Adrenal gland (tissue), 12 donors: Measurements from ENCODE around the gene SFXN5. TPM values are rescaled to one million over a fixed set of nuclear protein-coding genes. Genes with fewer than 3 reads are reported as not detected.
"Not testable (repeated sequence)": the region's sequence is repeated elsewhere in the genome, so short reads cannot be mapped to it uniquely, and the experiment has no call there.

Experiments
- DNase-seq, 7 donors: peaks; one replicate each; pipeline ENCODE4 v3.0.0-alpha.2; 2019 to 2020
- H3K27ac ChIP-seq, 5 donors: fragments of 200-600 bp; sonication (generic) in 4 of 5; 1 replicate in 3 of 5; 2 replicates in 2 of 5; pipeline versions ENCODE4 v1.5.1 to v1.8.0; 2016 to 2020; ENCODE audit warnings: mild to moderate bottlenecking in 1 of 5
- H3K27me3 ChIP-seq: fragments of 200-600 bp; 2 replicates; pipeline ENCODE4 v1.8.0; 2021
- H3K36me3 ChIP-seq, 2 donors: fragments of 200-600 bp; replicated peaks in 1 of 2; 1 replicate in 1 of 2; 2 replicates in 1 of 2; pipeline versions ENCODE4 v1.5.1 to v1.8.0; 2018 to 2022
- H3K4me1 ChIP-seq, 2 donors: fragments of 200-600 bp; replicated peaks in 1 of 2; 1 replicate in 1 of 2; 2 replicates in 1 of 2; pipeline versions ENCODE4 v1.5.1 to v1.8.0; 2018 to 2021
- H3K4me3 ChIP-seq, 4 donors: fragments of 200-600 bp; sonication (generic) in 3 of 4; one replicate each; pipeline ENCODE4 v1.5.1; 2016 to 2018
- H3K9me3 ChIP-seq, 3 donors: fragments of 200-600 bp; sonication (generic) in 1 of 3; replicated peaks in 1 of 3; 1 replicate in 2 of 3; 2 replicates in 1 of 3; pipeline versions ENCODE4 v1.5.1 to v1.8.0; 2016 to 2021
- POLR2A ChIP-seq, 2 donors: fragments of 450-650 bp; IDR thresholded peaks; one replicate each; pipeline ENCODE4 v1.6.1; 2017; ENCODE audit warnings: antibody characterized with exemption in 2 of 2, mild to moderate bottlenecking in 2 of 2, moderate library complexity in 1 of 2
- WGBS, 4 donors: extraction: QIAGEN DNeasy Blood & Tissue Kit in 2 of 4; methylation state at CpG; one replicate each; pipeline versions ENCODE4 v1.1.5 to v1.1.7; 2013 to 2017; 5-methylcytosine and 5-hydroxymethylcytosine counted together
- intact Hi-C, 2 donors: fragments of 100-400 bp; cut with DNase I; formaldehyde crosslinking; loops; one replicate each; pipeline versions ENCODE4 v1.14.1 to v1.15.0; 2022 to 2023
- polyA plus RNA-seq, 3 donors: library from polyadenylated mRNA; stranded (reverse); fragments of 200-250 nt in 2 of 3; fragments of 350-450 nt in 1 of 3; fragmentation: Illumina TruSeq in 1 of 3; extraction: RNeasy Lipid Tissue Mini Kit (QIAGEN cat#74804) in 1 of 3; gene quantifications; one replicate each; pipeline ENCODE4 v1.2.3, GENCODE V29; 2013 to 2014
- total RNA-seq, 9 donors: library from RNA; depleted of rRNA in 4 of 9; stranded (reverse); fragments of >200 nt in 4 of 9; fragments of 120-200 nt in 1 of 9; fragmentation: NEBNext Ultra II Directional in 1 of 9; extraction: Animal tissue kit (Norgen Biotek cat#: 25700) in 1 of 9; gene quantifications; one replicate each; pipeline versions ENCODE4 v1.1.0 to v1.2.4, GENCODE V29; 2013 to 2023
- TF ChIP-seq, protein P1 (sequence below), 6 experiments: fragments of 450-650 bp in 4 of 6; fragments of 200-600 bp in 2 of 6; sonication (generic) in 1 of 6; IDR thresholded peaks; 1 replicate in 5 of 6; 2 replicates in 1 of 6; pipeline versions ENCODE4 v1.5.1 to v1.8.0; 2016 to 2021; ENCODE audit warnings: antibody characterized with exemption in 6 of 6, mild to moderate bottlenecking in 2 of 6, moderate library complexity in 1 of 6
- donor health status: healthy with polysubstance abuse.
- donor health status: Bipolar disorder and iron deficiency.
- donor health status: DM: yes; HTN: yes; CAD: no.
- donor health status: DM: no; HTN: no; CAD: no.
- donor health status: DM: no; HTN: no; CAD: no.
- donor health status: DM: yes; HTN: yes; CAD: no.

Gene SFXN5
- total and polyA plus RNA-seq, 12 donors, result 12.2 to 56.5 (median 32.7) TPM

DNA sequence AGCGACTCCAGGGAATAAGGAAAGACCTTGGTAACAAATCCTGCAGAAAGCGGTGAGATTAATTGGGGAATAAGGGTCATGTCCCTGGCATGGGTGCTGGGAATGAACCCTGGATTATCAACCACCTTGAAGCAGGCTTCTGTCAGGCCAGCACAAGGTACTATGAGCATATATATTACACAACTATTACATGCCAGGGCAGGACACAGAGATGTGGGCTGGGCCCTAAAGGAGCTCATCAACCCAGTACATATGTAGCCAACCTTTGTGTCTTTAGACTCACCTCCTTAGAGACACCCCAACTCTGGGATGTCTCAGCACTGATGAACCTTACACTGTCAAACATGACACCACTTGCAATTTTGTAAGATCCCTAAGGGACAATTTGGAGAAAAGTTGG lies 3.4 kb downstream of the SFXN5 start:
- Histone ChIP-seq H3K27ac (no peak overlapping the region), H3K9me3 (no peaks in the 10 kb centered on the region), H3K36me3 (no peaks in the 10 kb centered on the region), H3K27me3 (no peaks in the 10 kb centered on the region), H3K4me1 (peaks cover 32 to 59% of the 10 kb centered on the region in 2 donors), H3K4me3 (no peak overlapping the region)
- 94 to 96% (median 94%) methylated on average over 2 of the region's 2 CpGs for WGBS, 4 donors
- DNase-seq, result no peak
- intact Hi-C loops, result no loop called here
- TF ChIP-seq, protein P1, sequence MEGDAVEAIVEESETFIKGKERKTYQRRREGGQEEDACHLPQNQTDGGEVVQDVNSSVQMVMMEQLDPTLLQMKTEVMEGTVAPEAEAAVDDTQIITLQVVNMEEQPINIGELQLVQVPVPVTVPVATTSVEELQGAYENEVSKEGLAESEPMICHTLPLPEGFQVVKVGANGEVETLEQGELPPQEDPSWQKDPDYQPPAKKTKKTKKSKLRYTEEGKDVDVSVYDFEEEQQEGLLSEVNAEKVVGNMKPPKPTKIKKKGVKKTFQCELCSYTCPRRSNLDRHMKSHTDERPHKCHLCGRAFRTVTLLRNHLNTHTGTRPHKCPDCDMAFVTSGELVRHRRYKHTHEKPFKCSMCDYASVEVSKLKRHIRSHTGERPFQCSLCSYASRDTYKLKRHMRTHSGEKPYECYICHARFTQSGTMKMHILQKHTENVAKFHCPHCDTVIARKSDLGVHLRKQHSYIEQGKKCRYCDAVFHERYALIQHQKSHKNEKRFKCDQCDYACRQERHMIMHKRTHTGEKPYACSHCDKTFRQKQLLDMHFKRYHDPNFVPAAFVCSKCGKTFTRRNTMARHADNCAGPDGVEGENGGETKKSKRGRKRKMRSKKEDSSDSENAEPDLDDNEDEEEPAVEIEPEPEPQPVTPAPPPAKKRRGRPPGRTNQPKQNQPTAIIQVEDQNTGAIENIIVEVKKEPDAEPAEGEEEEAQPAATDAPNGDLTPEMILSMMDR (IDR thresholded peaks at IDR 0.05), result no peak
- no peak for TF ChIP-seq POLR2A (IDR thresholded peaks at IDR 0.05)

DNA sequence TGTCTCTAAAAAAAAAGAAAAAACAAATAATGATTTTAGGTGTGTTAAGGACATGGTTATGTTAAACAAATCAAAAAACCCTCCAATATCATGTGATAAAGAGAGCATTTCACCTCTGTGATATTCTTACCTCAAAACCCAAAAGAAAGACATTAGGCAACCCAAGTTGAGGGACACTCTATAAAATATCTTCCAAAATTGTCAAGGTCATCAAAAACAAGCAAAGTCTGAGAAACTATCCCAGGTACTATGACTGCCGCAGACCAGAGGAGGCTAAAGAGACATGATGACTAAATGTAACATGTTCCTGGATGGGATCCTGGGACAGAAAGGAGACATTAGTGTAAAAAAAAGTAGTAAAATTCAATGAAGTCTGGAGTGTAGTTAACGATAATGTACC lies 4.5 kb downstream of the SFXN5 start:
- H3K36me3 ChIP-seq, result no peaks in the 10 kb centered on the region
- WGBS, 4 donors, result 54 to 63% (median 57%) methylated on average over 2 of the region's 2 CpGs
- no peak for DNase-seq
- intact Hi-C loops, result no loop called here
- H3K27me3 ChIP-seq, result no peaks in the 10 kb centered on the region
- TF ChIP-seq, protein P1 (IDR thresholded peaks at IDR 0.05), result no peak
- no peak for TF ChIP-seq POLR2A (IDR thresholded peaks at IDR 0.05)
- H3K4me3 ChIP-seq, result no peak overlapping the region
- H3K4me1 ChIP-seq, result peaks cover 28 to 61% of the 10 kb centered on the region in 2 donors
- no peaks in the 10 kb centered on the region for H3K9me3 ChIP-seq
- H3K27ac ChIP-seq, result peak overlapping the region in 2 of 5 donors; percentile 21 to 22

DNA sequence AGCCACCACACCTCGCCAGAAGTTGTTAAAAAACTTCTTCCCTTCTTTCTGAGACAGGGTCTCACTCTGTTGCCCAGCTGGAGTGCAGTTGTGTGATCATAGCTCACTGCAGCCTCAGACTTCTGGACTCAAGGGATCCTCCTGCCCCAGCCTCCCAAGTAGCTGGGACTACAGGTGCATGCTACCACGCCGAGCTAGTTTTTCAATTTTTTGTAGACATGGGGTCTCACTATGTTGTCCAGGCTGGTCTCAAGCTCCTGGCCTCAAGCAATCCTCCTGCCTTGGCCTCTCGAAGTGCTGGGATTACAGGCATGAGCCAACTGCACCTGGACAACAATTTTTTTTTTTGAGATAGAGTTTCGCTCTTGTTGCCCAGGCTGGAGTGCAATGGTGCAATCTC lies 6.4 kb downstream of the SFXN5 start:
- Histone ChIP-seq H3K27ac (peak overlapping the region in 3 of 5 donors; percentile 60 to 88 (median 83)), H3K4me1 (peaks cover 22 to 60% of the 10 kb centered on the region in 2 donors)
- intact Hi-C loops, H3K4me3 ChIP-seq, H3K9me3 ChIP-seq, H3K36me3 ChIP-seq, H3K27me3 ChIP-seq: not testable (repeated sequence)
- peak in 1 of 7 donors; percentile 11 for DNase-seq
- WGBS, 4 donors, result 89 to 98% (median 94%) methylated on average over 5 of the region's 5 CpGs

DNA sequence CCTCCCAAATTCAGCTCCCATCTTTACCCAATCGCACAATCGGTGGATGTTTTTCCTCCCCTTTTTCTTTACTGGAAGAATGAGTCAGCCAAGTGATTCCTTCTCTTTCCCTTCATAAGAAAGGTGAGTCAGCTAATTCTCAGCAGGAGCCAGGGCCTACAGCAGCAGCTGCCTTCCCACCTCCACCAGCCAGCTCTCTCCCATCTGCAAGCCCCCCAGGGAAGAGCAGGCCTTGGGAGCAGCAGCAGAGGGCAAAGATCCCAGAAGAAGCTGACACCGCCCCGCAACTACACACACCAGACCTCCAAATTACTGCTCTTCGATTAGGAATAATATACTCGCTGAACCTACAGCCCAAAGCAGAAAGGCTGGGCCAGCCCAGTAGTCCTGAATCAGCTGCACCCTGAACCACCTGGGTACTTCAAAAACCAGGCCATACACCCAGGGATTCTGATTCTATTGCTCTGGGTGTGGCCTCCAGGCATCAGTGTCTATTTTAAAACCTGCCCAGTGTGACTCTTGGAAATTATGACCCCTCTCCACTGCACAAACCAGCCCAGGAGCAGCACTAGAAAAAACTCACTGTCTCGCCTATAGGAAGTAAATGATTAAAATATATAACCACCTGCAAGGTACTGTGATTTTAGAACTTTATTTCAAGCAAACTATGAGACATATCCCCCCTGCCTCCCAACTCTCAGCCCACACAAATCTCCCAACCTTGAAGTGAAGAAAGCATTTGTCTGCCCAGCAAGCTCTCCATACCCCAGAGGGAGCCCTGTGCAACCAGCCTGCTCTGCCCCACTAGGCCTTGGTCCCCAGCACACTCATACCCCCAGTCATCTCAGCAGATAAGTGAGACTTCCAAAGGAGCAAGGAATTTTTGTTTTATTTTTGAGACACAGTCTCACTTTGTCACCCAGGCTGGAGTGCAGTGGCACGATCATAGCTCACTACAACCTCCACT lies 7.3 kb downstream of the SFXN5 start:
- Histone ChIP-seq H3K27ac (peak overlapping the region; percentile 19 to 88 (median 60)), H3K4me1 (peaks cover 13 to 52% of the 10 kb centered on the region in 2 donors), H3K4me3 (no peak overlapping the region), H3K27me3 (no peaks in the 10 kb centered on the region), H3K36me3 (no peaks in the 10 kb centered on the region), H3K9me3 (no peaks in the 10 kb centered on the region)
- intact Hi-C loops, result no loop called here
- peak in 1 of 2 donors; percentile 15 for TF ChIP-seq POLR2A (IDR thresholded peaks at IDR 0.05)
- TF ChIP-seq, protein P1 (IDR thresholded peaks at IDR 0.05), result no peak
- WGBS, 4 donors, result 69 to 77% (median 74%) methylated on average over 8 of the region's 8 CpGs
- DNase-seq, result peak in 5 of 7 donors; percentile 45 to 73 (median 62)
